PC-9 (cell line): ENCODE measurements around the gene PDE6D.

Experiments
- EZH2 ChIP-seq: fragments of 200-600 bp; sonication (generic); IDR thresholded peaks from 2 replicates; pipeline ENCODE4 v1.8.0; 2017; ENCODE audit warnings: antibody characterized with exemption, low read depth
- TF ChIP-seq, protein P1 (sequence below): fragments of 200-600 bp; sonication (generic); conservative IDR thresholded peaks from 2 replicates; pipeline ENCODE4 v1.6.1; 2017; ENCODE audit warnings: mixed run types, antibody characterized with exemption, mild to moderate bottlenecking, moderate library complexity

GRCh38 chr2:231696004-231696367, 85.1 kb downstream of the PDE6D start:
- TF ChIP-seq, protein P1, sequence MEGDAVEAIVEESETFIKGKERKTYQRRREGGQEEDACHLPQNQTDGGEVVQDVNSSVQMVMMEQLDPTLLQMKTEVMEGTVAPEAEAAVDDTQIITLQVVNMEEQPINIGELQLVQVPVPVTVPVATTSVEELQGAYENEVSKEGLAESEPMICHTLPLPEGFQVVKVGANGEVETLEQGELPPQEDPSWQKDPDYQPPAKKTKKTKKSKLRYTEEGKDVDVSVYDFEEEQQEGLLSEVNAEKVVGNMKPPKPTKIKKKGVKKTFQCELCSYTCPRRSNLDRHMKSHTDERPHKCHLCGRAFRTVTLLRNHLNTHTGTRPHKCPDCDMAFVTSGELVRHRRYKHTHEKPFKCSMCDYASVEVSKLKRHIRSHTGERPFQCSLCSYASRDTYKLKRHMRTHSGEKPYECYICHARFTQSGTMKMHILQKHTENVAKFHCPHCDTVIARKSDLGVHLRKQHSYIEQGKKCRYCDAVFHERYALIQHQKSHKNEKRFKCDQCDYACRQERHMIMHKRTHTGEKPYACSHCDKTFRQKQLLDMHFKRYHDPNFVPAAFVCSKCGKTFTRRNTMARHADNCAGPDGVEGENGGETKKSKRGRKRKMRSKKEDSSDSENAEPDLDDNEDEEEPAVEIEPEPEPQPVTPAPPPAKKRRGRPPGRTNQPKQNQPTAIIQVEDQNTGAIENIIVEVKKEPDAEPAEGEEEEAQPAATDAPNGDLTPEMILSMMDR: no peak
- no peak for TF ChIP-seq EZH2
